Activated naive CD4-positive, alpha-beta T cell treated with anti-CD3 and anti-CD28 coated beads for 36 hours (primary cell): ENCODE data around the gene BRDT. TPM values are rescaled to one million over a fixed set of nuclear protein-coding genes. Genes with fewer than 3 reads are reported as not detected.

Experiments used
- CTCF ChIA-PET: fragments of 350-600 bp; sonication (Branson Sonifier 250); formaldehyde crosslinking; loops from one replicate; lab custom pipeline; 2021; ENCODE audit warnings: antibody characterized with exemption; lab: Charles Lee
- DNase-seq: peaks from one replicate; pipeline ENCODE4 v3.0.0-alpha.2; 2020
- H3K27ac Mint-ChIP-seq: one replicate; pipeline ENCODE4 v1.8.0; 2021; ENCODE audit warnings: mild to moderate bottlenecking, mixed read lengths
- H3K27me3 Mint-ChIP-seq: one replicate; pipeline ENCODE4 v1.8.0; 2021; ENCODE audit warnings: low read depth, mixed read lengths
- H3K36me3 Mint-ChIP-seq: one replicate; pipeline ENCODE4 v1.8.0; 2021; ENCODE audit warnings: low read depth, mixed read lengths
- H3K4me1 Mint-ChIP-seq: one replicate; pipeline ENCODE4 v1.8.0; 2021; ENCODE audit warnings: low read depth, mixed read lengths
- H3K4me3 Mint-ChIP-seq: one replicate; pipeline ENCODE4 v1.8.0; 2021; ENCODE audit warnings: mild to moderate bottlenecking, moderate library complexity, mixed read lengths
- H3K9me3 Mint-ChIP-seq: one replicate; pipeline ENCODE4 v1.8.0; 2021; ENCODE audit warnings: mixed read lengths
- intact Hi-C: fragments of 100-400 bp; cut with micrococcal nuclease; formaldehyde crosslinking; loops from one replicate; pipeline ENCODE4 v1.15.1; 2023
- total RNA-seq, 2 experiments: library from RNA; stranded (reverse); gene quantifications; one replicate each; pipeline ENCODE4 v1.2.3, GENCODE V29; 2021

BRDT gene
- total RNA-seq, 2 experiments from 2014 or later, result not detected

DNA sequence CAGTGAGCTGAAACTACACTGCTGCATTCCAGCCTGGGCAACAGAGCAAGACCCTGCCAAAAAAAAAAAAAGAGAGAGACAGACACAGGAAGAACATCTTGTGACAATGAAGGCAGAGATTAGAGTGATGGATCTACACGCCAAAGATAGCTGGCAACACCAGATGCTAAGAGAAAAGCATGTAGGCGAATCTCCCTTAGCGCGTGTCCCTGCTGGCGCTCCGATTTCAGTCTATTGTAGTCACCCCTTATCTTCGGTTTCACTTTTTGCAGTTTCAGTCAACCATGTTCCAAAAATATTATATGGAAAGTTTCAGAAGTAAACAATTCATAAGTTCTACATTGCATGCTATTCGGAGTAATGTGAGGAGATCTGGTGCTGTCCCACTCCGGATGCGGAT, 11.6 kb upstream of the BRDT start:
- Mint-ChIP-seq H3K36me3 (no peaks in the 10 kb centered on the region), H3K9me3 (peaks cover 5% of the 10 kb centered on the region), H3K4me1 (no peaks in the 10 kb centered on the region), H3K27ac (no peak overlapping the region), H3K27me3 (no peaks in the 10 kb centered on the region), H3K4me3 (no peak overlapping the region)
- no peak for DNase-seq
- CTCF ChIA-PET, result no interaction called here
- intact Hi-C loops, result no loop called here

DNA sequence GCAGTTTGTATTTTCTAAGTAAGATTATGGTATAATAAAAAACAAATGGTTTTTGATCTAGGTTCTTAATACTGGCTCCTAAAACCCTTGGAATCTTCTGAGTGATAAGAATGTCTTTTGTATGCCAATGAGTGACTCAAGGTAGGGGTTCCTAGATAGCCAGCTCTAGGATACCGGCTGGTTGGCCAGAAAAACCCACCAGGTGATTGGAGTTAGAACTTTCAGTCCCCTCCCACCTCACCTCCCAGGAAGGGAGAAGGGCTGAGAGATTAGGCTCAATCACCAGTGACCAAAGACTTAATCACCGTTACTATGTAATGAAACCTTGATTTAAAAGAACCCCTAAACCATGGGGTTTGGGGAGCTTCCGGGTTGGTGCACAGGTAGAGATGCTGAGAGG, 8.7 kb upstream of the BRDT start:
- CTCF ChIA-PET, result interaction anchor here (0.6 kb wide), 1 partner anchor 244 kb away, joined by 3 read pairs; no protein-coding TSS in a partner anchor
- H3K27ac Mint-ChIP-seq, result no peak overlapping the region
- H3K4me1 Mint-ChIP-seq, result no peaks in the 10 kb centered on the region

DNA sequence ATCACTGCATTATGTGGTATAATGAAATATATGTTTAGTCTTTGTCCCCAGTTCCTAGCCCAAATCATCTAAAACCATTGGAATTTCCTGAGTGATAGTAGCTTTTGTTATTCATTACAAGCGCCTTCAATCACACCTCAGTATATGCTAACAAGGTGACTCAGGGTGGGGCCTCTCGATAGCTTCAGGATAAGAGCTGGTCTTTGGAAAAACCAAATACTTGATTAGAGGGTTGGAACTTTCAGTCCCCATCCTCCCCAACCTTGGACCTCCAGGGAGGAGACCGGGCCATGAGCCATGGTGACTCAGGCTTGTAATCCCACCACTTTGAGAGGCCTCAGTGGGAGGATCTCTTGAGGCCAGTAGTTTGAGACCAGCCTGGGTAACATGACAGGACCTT, 5.1 kb upstream of the BRDT start:
- Mint-ChIP-seq H3K9me3 (peaks cover 5% of the 10 kb centered on the region), H3K4me3 (no peak overlapping the region), H3K36me3 (no peaks in the 10 kb centered on the region), H3K27me3 (no peaks in the 10 kb centered on the region), H3K4me1 (peaks cover 13% of the 10 kb centered on the region), H3K27ac (no peak overlapping the region)
- CTCF ChIA-PET, result interaction anchor here (0.7 kb wide), 1 partner anchor 874 kb away, joined by 3 read pairs; no protein-coding TSS in a partner anchor
- intact Hi-C loops, result no loop called here
- DNase-seq, result no peak

More for the DNA sequence above, 8.7 kb upstream of the BRDT start:
- Mint-ChIP-seq H3K36me3 (no peaks in the 10 kb centered on the region), H3K27me3 (no peaks in the 10 kb centered on the region), H3K4me3 (no peak overlapping the region), H3K9me3 (peaks cover 5% of the 10 kb centered on the region)
- intact Hi-C loops, result no loop called here
- no peak for DNase-seq

DNA sequence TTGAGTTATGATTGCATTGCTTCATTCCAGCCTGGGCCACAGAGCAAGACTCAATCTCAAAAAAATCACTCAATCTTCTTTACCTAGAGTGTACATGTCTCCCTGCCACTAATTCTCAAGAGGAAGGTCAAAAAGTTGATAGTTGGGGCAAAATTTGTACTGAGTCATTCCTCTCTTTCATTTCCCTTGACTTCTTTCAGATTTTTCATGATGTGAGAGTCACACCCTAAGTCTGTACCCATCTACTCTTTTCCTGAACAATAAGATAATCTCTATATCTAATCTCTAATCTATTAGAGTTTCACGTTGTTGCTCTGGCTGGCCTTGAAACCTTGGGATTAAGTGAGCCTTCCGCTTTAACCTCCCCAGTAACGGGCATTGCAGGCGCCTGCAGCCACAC, 1.1 kb upstream of the BRDT start:
- DNase-seq, result no peak
- no peak overlapping the region for H3K4me3 Mint-ChIP-seq
- no peaks in the 10 kb centered on the region for H3K36me3 Mint-ChIP-seq
- H3K27me3 Mint-ChIP-seq, result no peaks in the 10 kb centered on the region
- CTCF ChIA-PET, result no interaction called here
- intact Hi-C loops, result no loop called here
- H3K4me1 Mint-ChIP-seq, result peaks cover 13% of the 10 kb centered on the region
- no peaks in the 10 kb centered on the region for H3K9me3 Mint-ChIP-seq
- no peak overlapping the region for H3K27ac Mint-ChIP-seq

DNA sequence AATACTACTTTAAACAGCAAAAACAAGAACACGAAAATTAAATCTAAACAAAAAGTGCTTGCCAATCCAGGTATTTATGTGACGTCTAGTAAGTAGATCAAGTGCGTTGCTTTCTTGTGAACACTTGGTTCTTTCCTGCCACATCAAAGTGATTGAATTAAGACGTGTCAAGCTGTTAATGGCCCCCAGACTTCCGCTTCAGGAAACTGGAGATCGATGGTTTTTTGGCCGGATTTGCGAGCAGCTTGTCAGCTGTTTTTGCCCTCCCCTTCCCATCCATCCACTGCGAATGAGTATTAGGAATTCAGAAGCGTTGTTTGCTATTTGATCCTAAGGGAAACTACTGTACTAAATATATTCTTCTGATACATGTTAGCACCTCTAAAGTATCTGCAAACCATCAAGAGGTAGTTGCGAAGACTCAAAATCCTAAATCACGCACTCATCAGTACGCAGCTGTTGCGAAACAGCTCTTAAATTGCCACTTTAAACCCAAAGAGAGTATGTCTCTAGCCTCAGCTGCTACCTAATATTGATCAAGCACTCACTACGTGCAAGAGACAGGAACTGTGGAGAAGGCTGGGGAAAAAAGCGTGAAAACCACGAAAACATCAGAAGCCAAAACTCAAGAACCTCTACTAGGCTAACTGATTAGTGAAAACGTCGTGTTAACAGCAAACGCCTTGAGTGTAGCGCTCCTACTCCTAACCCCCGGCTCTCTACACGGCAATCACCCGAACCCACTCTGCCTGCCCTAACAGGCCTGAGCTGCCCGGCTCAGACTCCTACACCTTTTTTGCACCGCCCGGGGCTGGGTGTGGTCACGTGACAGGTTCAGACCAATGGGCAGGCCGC, 473 bp upstream of the BRDT start:
- CTCF ChIA-PET, result no interaction called here
- Mint-ChIP-seq H3K36me3 (no peaks in the 10 kb centered on the region), H3K27me3 (no peaks in the 10 kb centered on the region), H3K27ac (no peak overlapping the region), H3K9me3 (no peaks in the 10 kb centered on the region), H3K4me1 (peaks cover 13% of the 10 kb centered on the region), H3K4me3 (peak overlapping the region; percentile 25)
- DNase-seq, result peak; percentile 50
- intact Hi-C loops, result no loop called here

DNA sequence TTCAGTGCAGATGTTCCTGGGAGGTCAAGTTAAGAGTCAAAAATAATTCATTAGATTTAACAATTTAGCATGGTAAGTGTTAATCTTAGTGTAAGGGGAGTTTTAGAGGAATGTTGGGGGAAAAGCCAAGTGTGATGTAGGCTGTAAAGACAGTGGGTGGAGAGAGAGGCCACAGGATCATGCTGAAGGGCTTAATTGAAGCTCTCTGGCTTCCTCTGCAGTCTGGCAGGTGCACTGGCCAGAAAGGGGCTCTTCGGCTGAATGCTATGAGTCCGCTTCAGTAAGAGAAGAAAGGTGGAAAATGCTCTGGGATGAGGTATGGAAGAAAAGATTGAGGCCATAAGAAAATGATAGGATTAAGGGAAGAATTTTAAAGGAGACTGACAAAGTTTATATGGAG, 3.0 kb downstream of the BRDT start:
- H3K4me1 Mint-ChIP-seq, result peaks cover 12% of the 10 kb centered on the region
- H3K9me3 Mint-ChIP-seq, result no peaks in the 10 kb centered on the region
- H3K27ac Mint-ChIP-seq, result no peak overlapping the region
- intact Hi-C loops, result no loop called here
- DNase-seq, result no peak
- CTCF ChIA-PET, result interaction anchor here (0.7 kb wide), 1 partner anchor 435 kb away, joined by 5 read pairs; no protein-coding TSS in a partner anchor
- H3K27me3 Mint-ChIP-seq, result no peaks in the 10 kb centered on the region
- no peak overlapping the region for H3K4me3 Mint-ChIP-seq
- no peaks in the 10 kb centered on the region for H3K36me3 Mint-ChIP-seq

DNA sequence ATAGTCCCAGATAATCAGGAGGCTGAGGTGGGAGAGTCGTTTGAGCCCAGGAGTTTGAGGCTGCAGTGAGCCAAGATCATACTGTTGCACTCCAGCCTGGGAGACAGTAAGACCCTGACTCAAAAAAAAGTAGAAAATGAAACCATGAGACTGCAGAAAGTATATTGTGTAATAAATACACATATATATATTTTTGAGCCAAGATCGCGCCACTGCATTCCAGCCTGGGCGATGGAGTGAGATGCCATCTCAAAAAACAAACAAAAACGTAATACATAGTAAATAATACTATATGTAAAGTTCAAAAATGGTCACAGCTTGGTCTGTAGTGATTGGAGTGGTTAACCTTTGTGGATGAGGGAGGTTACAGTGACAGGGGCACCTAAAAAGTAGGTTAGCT, 9.7 kb downstream of the BRDT start:
- Mint-ChIP-seq H3K36me3 (no peaks in the 10 kb centered on the region), H3K27me3 (no peaks in the 10 kb centered on the region), H3K4me3 (no peak overlapping the region), H3K4me1 (no peaks in the 10 kb centered on the region), H3K9me3 (no peaks in the 10 kb centered on the region), H3K27ac (no peak overlapping the region)
- no peak for DNase-seq
- intact Hi-C loops, result no loop called here
- CTCF ChIA-PET, result no interaction called here

DNA sequence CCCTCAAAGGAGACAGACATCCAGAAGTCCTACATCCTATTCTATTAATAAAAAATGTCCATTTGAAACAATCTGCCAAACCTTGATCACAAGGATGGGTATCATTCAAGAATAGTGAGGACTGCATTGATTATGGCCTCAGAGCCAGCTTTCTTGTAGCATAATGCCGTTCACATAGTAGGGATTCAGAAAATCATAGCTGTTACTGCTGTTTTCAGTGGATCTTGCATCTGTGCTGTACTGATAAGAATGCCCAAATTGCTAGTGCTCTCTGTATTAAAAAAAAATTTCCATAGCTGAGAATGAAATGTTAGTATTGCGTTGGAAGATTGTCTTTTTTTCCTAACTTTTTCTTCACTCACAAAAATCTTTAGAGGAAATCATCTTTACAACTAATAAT, 19.1 kb downstream of the BRDT start:
- intact Hi-C loops, result no loop called here
- Mint-ChIP-seq H3K4me3 (no peak overlapping the region), H3K9me3 (no peaks in the 10 kb centered on the region), H3K4me1 (no peaks in the 10 kb centered on the region), H3K27ac (no peak overlapping the region), H3K27me3 (no peaks in the 10 kb centered on the region), H3K36me3 (no peaks in the 10 kb centered on the region)
- CTCF ChIA-PET, result interaction anchor here (0.5 kb wide), 1 partner anchor 346 kb away, joined by 4 read pairs; no protein-coding TSS in a partner anchor
- DNase-seq, result no peak

DNA sequence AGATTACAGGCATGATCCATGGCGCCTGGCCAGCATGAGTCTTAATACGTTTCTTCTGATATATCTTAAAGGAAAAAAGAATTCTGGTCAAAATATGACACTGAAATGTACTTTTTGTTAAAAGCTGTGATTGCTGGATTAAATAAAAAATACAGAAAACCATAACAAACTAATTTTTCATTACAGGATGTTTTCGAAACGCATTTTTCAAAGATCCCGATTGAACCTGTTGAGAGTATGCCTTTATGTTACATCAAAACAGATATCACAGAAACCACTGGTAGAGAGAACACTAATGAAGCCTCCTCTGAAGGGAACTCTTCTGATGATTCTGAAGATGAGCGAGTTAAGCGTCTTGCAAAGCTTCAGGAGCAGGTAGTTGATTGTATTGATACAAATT, 30.2 kb downstream of the BRDT start:
- intact Hi-C loops, result no loop called here
- H3K4me1 Mint-ChIP-seq, result no peaks in the 10 kb centered on the region
- H3K4me3 Mint-ChIP-seq, result no peak overlapping the region
- H3K27me3 Mint-ChIP-seq, result peaks cover 2% of the 10 kb centered on the region
- no peaks in the 10 kb centered on the region for H3K9me3 Mint-ChIP-seq
- H3K27ac Mint-ChIP-seq, result no peak overlapping the region
- CTCF ChIA-PET, result no interaction called here
- no peak for DNase-seq
- no peaks in the 10 kb centered on the region for H3K36me3 Mint-ChIP-seq

DNA sequence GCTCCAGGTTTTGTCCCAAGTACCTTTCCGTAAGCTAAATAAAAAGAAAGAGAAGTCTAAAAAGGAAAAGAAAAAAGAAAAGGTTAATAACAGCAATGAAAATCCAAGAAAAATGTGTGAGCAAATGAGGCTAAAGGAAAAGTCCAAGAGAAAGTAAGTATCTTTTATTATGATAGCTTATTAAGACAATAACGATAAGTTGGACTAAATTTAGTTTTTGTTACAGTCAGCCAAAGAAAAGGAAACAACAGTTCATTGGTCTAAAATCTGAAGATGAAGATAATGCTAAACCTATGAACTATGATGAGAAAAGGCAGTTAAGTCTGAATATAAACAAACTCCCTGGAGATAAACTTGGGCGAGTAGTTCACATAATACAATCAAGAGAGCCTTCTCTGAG, 31.5 kb downstream of the BRDT start:
- CTCF ChIA-PET, result interaction anchor here (2.0 kb wide), 1 partner anchor 17 kb away, joined by 6 read pairs; no protein-coding TSS in a partner anchor
- no peak for DNase-seq
- Mint-ChIP-seq H3K27me3 (peaks cover 2% of the 10 kb centered on the region), H3K4me3 (no peak overlapping the region), H3K27ac (no peak overlapping the region), H3K9me3 (no peaks in the 10 kb centered on the region), H3K4me1 (no peaks in the 10 kb centered on the region), H3K36me3 (no peaks in the 10 kb centered on the region)
- intact Hi-C loops, result no loop called here

DNA sequence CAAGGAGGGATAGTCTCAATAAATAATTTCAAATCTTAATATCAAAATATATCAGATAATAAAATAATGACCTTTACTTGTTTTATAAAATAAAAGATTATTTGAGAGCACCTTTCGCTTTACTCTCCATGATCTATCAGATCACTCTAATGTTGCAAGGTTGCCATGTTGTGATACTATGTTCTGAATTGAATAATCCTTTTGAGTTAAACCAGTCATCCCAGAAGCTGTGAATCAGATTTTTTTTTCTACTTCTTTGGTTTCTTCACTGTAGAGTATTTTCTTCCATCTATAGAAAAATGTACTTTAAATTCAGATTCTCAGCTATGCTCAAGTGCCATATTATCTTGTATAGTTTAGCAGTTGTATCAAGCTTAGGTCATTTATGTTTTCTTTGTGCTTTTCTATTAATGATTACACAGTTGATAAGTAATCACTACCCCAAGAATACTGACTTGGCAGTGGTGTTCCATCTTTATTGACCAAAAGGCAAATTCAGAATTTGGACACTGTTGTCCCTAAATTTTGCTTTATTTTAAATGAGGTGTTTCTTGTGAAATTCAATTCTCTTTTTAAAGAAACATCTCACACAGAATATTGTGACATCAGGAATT, 32.9 kb downstream of the BRDT start:
- Mint-ChIP-seq H3K36me3 (no peaks in the 10 kb centered on the region), H3K27me3 (peaks cover 2% of the 10 kb centered on the region), H3K4me3 (no peak overlapping the region), H3K9me3 (no peaks in the 10 kb centered on the region), H3K27ac (no peak overlapping the region), H3K4me1 (no peaks in the 10 kb centered on the region)
- DNase-seq, result no peak
- intact Hi-C loops, result no loop called here
- CTCF ChIA-PET, result interaction anchor here (2.0 kb wide), 1 partner anchor 16 kb away, joined by 6 read pairs; no protein-coding TSS in a partner anchor

DNA sequence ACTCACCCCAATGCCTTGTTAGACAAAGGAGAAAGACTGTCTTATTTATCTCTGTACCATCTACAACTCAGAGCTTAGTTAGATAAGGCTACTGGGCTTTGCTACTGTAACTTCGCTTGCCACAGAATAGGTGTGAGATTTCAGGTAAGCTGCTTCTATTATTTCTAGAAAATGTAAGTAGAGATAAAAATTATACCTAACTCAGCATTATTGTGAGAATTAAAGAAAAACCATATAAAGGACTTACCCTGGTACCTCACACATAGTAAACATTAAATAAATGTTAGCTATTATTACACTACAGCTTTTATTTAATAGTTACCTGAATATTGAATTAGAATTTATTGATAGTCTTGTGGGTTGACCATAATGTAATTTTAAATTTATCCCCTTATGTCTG, 44.1 kb downstream of the BRDT start:
- Mint-ChIP-seq H3K4me3 (no peak overlapping the region), H3K4me1 (no peaks in the 10 kb centered on the region), H3K36me3 (no peaks in the 10 kb centered on the region), H3K9me3 (no peaks in the 10 kb centered on the region), H3K27ac (no peak overlapping the region), H3K27me3 (no peaks in the 10 kb centered on the region)
- no peak for DNase-seq
- CTCF ChIA-PET, result interaction anchor here (0.6 to 1.2 kb wide), 2 partner anchors 298 to 310 kb away, joined by 3 to 5 read pairs; no protein-coding TSS in a partner anchor
- intact Hi-C loops, result no loop called here
